Hematopoietic multipotent progenitor cell treated with erythropoietin and hydrocortisone succinate and interleukin-3 and kit ligand, for 17 days (in vitro differentiated cells): ENCODE results near the gene DEFB123.

ENCODE experiments used
- DNase-seq: peaks from one replicate; pipeline ENCODE4 v3.0.0-alpha.2; 2015; ENCODE audit warnings: low spot score

Gene DEFB123

DNA sequence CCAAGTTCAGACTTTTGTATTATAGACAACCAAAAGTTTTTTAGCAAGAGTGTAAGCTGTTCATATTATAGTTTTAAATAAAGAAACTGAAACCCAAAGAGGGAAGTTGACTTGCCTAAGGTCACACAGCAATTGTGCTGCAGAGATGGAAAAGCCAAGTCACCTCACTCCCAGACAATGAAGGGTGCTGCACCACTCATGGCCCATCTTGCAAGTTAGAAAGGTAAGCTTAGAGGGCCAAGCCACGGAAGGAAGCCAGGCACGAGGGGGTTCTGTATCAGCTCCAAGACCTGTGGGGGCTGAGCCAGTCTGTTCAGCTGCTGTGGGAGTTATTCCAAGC is 33.6 kb downstream of the DEFB123 start:
- DNase-seq = no peak

GRCh38 chr20:31474758-31475427 is 34.5 kb downstream of the DEFB123 start, which contains the start of the genes DEFB124 and REM1:
Gene DEFB124, minus strand, starts transcription at chr20:31475127. Its CDS starts 2,114 bp downstream, at chr20:31473013.
Gene REM1, plus strand, starts transcription at chr20:31475288. Its CDS starts 1,158 bp downstream, at chr20:31476446.
- no peak for DNase-seq

DNA sequence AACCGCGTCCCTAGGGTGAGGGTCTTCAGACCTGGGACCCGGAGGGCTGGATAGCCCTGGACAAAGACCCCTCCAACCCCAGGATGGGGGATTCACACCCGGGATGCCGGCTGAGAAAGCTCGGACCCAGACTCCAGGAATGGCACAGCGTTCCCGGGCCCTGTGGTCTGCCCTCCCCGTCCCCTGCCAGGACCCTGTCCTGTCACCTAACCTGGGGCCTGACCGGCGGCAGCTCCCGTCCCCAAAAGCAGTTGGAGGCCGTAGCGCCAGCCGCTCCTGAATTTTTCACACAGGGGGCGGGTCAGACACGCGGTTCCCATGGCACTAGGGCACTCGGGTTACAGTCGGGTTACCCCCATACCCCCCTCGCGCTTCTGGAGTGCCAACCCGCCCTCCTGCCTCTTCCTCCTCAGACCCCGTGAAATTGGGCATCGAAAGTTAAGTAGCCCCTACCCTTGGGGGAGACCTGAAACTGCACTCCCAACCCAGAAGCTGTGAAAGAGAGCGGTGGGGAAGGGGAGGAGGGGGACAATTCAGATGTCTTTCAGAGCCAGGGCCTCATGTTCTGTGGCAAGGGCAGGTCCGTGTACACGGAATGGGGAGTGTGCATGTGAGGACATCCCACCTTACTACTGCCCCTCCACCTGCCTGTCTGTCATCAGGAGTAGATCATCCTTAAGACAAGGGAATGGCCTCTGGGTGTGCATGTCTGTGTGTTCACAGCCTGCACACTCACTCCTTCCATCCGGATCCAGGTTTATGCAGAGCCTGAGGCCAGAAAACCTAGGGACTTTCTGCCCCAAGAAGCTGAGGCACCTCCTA is 35.3 kb downstream of the DEFB123 start:
- DNase-seq = no peak

- no peak for DNase-seq
Measured at GRCh38 chr20:31476294-31476585, 35.8 kb downstream of the DEFB123 start.

DNA sequence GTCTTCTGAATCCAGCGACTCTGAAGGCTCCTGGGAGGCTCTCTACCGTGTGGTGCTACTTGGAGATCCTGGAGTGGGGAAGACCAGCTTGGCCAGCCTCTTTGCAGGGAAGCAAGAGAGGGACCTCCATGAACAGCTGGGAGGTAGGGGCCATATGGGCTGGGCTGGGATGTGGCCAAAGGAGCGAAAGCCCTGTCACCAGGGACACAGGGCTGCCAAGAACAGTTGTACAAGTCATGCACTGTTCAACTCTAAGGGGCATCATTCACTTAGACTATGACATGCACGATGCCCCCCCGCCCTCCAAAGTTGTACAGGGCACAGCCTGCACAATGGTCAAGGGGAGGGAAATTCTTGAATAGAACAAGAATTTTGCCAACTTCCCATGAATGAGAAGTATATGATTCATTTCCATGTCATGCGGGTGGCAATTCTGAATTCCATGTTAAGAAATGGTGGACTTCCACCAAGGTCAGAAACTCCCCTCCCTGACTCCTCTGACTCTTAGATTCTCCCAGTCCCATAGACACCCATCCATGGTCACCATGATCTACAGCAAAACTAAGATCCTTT is 36.3 kb downstream of the DEFB123 start:
- DNase-seq = no peak

GRCh38 chr20:31484001-31484400 is 43.6 kb downstream of the DEFB123 start:
- no peak for DNase-seq

DNA sequence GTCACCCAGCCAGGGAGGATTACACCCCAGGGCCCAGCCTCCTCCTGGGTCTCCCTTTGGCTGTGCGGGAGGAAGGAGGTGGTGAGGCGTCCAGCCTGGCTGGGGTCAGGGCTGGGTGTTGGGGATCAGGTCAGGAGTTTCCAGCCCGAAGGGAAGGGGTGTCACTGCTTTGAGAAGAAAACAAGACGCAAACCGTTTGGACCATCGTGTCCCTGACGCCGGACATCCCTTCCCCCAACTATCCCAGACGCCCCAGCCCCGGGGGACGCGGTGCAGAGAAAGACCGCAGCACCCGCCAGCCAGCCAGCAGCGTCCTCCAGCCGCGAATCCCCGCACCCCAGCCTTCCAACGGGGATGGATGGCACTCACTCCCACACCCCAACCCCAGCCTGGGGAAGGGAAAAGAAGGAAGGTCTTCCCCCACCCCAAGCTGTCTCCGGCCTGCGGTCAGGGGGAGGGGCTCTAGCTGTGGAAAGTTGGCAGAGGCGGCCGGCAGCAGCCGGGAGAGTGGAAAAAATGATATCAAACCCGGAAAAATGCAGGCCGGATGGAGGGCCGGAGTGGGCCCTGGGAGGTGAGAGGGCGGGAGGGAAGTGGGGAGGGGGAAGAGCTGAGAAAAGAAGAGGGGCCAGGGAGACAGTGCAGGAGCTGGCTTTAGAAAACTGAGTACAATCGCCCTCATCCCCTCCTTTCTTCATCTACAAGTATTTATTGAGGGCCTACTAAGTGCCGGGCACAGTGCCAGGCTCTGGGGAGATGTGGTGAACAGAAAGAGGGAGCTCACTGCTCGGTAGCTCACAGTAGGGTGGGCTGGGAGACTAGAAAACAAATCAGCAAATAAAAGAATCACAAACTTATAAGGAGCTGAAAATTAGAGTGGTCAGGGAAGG is 45.3 kb downstream of the DEFB123 start:
- DNase-seq = no peak

DNA sequence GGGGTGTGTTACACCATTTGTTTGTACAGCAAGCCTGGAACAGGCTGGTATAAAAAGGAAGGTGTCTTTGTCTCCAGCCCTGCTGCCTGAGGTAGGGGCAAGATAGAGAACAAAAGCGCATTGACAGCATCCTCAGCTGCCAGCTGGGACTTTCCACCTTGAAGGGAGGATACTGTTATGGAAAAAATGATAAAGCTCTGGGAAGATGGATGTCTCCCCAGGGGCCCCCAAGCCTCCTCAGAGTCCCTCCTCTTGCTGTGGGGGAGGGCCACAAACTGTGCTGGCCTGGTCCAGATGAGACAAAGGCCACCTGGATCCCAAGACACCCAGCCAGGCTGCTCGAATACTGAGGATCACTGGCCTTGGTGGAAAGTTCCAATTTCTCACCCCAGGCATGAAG is 47.7 kb downstream of the DEFB123 start:
- DNase-seq = no peak

- no peak for DNase-seq
Measured at GRCh38 chr20:31489152-31489551, 48.7 kb downstream of the DEFB123 start.

GRCh38 chr20:31490752-31491151 is 50.3 kb downstream of the DEFB123 start:
- no peak for DNase-seq

- DNase-seq = no peak
Measured at GRCh38 chr20:31494131-31494530, 53.7 kb downstream of the DEFB123 start.

DNA sequence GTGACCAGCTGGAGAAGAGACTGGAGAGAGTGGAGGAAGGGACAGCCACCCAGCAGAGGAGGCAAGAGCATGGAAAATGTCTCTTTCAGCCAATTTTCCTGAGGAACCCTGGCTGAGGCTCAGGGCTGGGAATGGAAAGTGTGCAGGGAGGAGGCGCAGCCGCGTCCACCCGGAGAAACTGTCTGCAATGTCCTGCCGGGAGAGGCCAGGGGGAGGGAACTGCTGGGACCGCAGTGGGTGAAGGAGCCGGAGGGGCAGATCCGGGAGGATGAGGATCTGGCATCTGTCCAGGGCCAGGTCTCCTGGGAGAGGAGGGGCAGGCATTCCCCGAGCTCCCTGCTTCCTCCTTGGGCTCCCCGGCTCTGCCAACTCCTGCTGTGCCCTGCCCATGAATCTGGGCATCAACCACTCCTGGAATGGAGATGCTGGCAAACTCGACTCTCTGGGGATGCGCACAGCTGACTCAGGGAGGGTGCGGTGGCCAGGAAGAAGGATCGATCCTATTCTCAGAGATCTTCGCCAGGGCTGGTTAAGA is 56.4 kb downstream of the DEFB123 start:
- no peak for DNase-seq

DNA sequence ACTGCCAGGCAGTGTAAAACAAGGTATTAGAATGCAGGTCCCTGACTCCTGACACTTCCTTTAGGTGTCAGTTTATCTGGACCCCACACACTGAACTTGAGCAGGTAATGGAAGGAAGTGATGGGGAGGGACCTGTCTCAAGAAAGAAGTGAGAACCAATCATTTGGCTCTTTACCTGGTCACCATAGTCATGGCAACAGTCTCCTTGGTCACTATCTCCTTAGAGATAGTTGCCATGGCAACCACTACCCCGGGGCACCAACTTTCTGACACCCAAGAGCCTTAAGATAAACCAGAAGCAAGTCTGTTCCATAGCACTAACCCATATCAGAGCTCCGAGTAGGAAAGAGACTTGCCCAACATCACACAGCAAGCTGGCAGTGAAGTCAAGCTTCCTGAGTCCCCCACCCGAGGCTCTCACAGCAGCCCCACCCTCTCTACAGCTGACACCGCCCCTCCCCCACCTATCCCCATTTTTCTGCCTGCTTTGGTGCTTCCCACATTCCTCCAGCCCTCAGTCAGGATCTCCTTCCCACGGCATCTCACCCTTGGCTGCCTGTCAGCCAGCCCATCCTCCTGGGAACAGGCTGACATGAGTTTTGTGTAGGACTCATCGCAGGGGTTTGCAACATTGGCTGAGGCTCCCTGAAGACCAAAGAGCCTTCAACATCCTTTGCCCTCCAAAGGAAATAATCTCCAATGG is 57.6 kb downstream of the DEFB123 start:
- peak; percentile 37 for DNase-seq
